Nephron progenitor cell (in vitro differentiated cells): ENCODE data around the gene CERS4.

Experiments used
- DNase-seq: peaks from one replicate; pipeline ENCODE4 v3.0.0; 2021
- H3K27ac Mint-ChIP-seq: 2 replicates; pipeline ENCODE4 v1.8.0; 2021; ENCODE audit warnings: mild to moderate bottlenecking, moderate library complexity, mixed read lengths
- H3K27me3 Mint-ChIP-seq: 2 replicates; pipeline ENCODE4 v1.8.0; 2021; ENCODE audit warnings: mild to moderate bottlenecking, low read depth, mixed read lengths; ENCODE audit not compliant: poor library complexity
- H3K36me3 Mint-ChIP-seq: 2 replicates; pipeline ENCODE4 v1.8.0; 2021; ENCODE audit warnings: low read depth, mixed read lengths
- H3K4me1 Mint-ChIP-seq: 2 replicates; pipeline ENCODE4 v1.8.0; 2021; ENCODE audit warnings: mixed read lengths
- H3K4me3 Mint-ChIP-seq: 2 replicates; pipeline ENCODE4 v1.8.0; 2021; ENCODE audit warnings: mild to moderate bottlenecking, moderate library complexity, mixed read lengths
- H3K9me3 Mint-ChIP-seq: 2 replicates; pipeline ENCODE4 v1.8.0; 2021; ENCODE audit warnings: mild to moderate bottlenecking, moderate library complexity, mixed read lengths
- CTCF ChIP-seq: fragments of 200-600 bp; sonication (generic); IDR thresholded peaks from 2 replicates; pipeline ENCODE4 v1.5.0; 2021; ENCODE audit warnings: antibody characterized with exemption

The CERS4 gene

GRCh38 chr19:8239528-8240273, 30.5 kb downstream of the CERS4 start:
- Mint-ChIP-seq H3K4me3 (peak overlapping the region; percentile 55), H3K36me3 (peaks cover 57% of the 10 kb centered on the region), H3K4me1 (peaks cover 28% of the 10 kb centered on the region), H3K27ac (peak overlapping the region; percentile 76), H3K9me3 (peaks cover 39% of the 10 kb centered on the region), H3K27me3 (no peaks in the 10 kb centered on the region)
- no peak for TF ChIP-seq CTCF
- DNase-seq: no peak

- TF ChIP-seq CTCF: no peak
- DNase-seq: peak; percentile 61
- H3K27ac Mint-ChIP-seq: peak overlapping the region; percentile 76
- no peaks in the 10 kb centered on the region for H3K27me3 Mint-ChIP-seq
- peak overlapping the region; percentile 55 for H3K4me3 Mint-ChIP-seq
- peaks cover 39% of the 10 kb centered on the region for H3K9me3 Mint-ChIP-seq
- H3K4me1 Mint-ChIP-seq: peaks cover 28% of the 10 kb centered on the region
- peaks cover 57% of the 10 kb centered on the region for H3K36me3 Mint-ChIP-seq
Measured at GRCh38 chr19:8240274-8241229, 31.4 kb downstream of the CERS4 start.

GRCh38 chr19:8241646-8242045, 32.5 kb downstream of the CERS4 start:
- TF ChIP-seq CTCF: no peak
- H3K9me3 Mint-ChIP-seq: peaks cover 39% of the 10 kb centered on the region
- H3K27ac Mint-ChIP-seq: no peak overlapping the region
- H3K4me1 Mint-ChIP-seq: peaks cover 37% of the 10 kb centered on the region
- peaks cover 60% of the 10 kb centered on the region for H3K36me3 Mint-ChIP-seq
- DNase-seq: no peak
- no peak overlapping the region for H3K4me3 Mint-ChIP-seq
- H3K27me3 Mint-ChIP-seq: no peaks in the 10 kb centered on the region

GRCh38 chr19:8242211-8242821, 33.1 kb downstream of the CERS4 start:
- H3K9me3 Mint-ChIP-seq: peaks cover 39% of the 10 kb centered on the region
- DNase-seq: no peak
- H3K27ac Mint-ChIP-seq: no peak overlapping the region
- H3K4me1 Mint-ChIP-seq: peaks cover 38% of the 10 kb centered on the region
- peaks cover 58% of the 10 kb centered on the region for H3K36me3 Mint-ChIP-seq
- no peaks in the 10 kb centered on the region for H3K27me3 Mint-ChIP-seq
- TF ChIP-seq CTCF: no peak
- no peak overlapping the region for H3K4me3 Mint-ChIP-seq

- Mint-ChIP-seq H3K27ac (no peak overlapping the region), H3K4me3 (no peak overlapping the region), H3K36me3 (peaks cover 57% of the 10 kb centered on the region), H3K9me3 (peaks cover 39% of the 10 kb centered on the region), H3K4me1 (peaks cover 33% of the 10 kb centered on the region), H3K27me3 (no peaks in the 10 kb centered on the region)
- no peak for TF ChIP-seq CTCF
- no peak for DNase-seq
Measured at GRCh38 chr19:8243146-8243545, 34.0 kb downstream of the CERS4 start.
